Activated gamma-delta T cell (primary cell): ENCODE data around the gene LONRF2.

Experiments
- DNase-seq: peaks from one replicate; lab custom pipeline; 2025; lab: John Stamatoyannopoulos, UW

LONRF2 gene

DNA sequence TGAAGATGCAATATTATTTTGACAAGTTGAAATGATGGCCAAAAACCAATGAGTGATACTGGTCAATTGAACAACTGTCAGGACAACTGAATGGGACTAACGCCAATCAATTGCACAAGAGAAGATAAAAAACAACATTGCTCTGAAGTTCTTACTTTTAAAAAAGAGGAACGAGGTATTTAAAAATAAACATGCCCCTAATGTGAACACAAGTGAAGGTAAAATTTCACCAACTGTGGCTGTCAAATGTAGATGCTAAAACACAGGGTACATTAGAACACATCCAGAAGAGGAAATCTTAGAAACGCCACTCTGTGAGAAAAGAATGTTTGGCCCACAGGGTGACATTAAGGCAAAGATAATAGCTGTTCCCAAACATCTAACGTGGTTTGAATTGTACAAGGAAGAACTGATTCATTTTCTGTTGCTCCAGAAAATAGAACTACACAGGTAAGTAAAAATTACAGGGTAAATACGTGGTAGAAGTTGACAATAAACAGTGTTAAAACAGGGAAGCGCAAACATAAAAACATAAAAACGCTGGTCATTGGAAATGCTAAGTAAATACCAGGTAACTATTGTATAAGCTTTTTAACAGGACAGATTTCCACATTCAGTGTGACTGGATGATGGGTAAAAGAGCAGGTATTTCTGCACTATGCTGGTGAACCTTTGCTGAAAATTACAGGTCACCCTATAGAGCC is 20.3 kb downstream of the LONRF2 start:
- no peak for DNase-seq

DNA sequence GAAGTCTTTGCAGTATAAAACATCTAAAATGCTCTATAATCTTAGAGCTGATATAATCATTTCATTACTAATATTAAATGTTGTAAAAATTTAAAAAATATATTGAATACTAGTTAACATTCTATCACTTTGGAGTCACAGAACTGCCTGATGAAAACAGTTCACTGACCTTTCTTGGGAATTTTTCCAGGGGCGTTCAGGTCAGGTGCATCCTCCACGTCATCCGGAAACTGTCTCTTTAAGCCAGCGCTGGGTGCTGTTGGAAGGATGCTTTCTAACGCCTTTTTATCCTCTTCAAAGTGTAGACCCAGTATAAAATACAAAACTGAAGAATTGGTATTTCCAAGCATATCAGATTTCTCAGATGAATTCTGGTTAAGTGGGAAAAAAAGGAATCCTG is 22.8 kb downstream of the LONRF2 start:
- no peak for DNase-seq

DNA sequence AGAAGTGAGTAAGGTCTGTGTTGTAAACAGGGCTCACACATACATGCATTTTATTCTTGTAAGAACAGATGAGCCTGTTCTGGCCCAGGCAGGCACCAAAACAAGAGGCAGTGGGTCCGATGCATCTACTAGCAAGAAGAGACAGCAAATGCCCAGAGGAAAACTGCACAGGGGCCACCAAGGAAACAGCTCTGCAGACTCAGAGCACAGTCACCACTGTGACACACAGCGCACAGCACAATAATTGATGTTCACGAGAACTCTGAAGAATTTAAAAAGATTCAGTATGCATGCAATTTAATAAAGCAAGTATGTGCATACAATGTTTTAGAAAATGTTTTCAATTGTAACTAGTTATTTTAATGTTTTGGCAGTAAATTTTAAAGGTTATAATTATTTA is 24.8 kb downstream of the LONRF2 start:
- DNase-seq, result no peak

- no peak for DNase-seq
These were observed 28.2 kb downstream of the LONRF2 start for GRCh38 chr2:100294162-100294497.

- DNase-seq, result no peak
These were observed 28.8 kb downstream of the LONRF2 start for GRCh38 chr2:100293341-100294161.

DNA sequence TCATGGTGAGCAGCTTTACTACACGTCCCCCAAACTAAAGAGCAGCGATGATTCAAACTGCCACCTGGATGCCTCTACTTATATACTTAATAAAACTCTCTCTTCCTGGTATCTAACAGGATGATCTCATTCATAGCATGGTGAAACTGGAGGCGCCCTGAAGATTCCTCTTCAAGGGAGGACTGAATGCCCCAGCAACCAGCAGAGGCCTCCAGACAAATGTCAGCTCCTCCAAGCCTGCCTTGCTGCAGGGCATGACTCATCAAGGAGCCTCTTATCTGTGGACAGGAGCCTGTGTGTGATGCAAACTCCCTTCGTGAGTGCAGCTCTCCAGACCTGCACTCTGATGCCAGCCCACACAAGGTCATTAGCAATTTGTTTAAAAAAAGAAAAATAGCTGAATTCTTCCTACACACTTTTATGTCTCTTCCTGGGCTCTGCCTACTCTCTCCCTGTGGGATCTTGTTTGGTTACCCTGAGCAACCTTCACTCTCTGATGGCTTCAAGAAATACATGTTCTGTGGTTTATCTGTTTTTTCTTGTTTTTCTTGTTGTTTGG is 30.2 kb downstream of the LONRF2 start:
- no peak for DNase-seq

GRCh38 chr2:100291152-100291970 is 30.9 kb downstream of the LONRF2 start:
- no peak for DNase-seq

DNA sequence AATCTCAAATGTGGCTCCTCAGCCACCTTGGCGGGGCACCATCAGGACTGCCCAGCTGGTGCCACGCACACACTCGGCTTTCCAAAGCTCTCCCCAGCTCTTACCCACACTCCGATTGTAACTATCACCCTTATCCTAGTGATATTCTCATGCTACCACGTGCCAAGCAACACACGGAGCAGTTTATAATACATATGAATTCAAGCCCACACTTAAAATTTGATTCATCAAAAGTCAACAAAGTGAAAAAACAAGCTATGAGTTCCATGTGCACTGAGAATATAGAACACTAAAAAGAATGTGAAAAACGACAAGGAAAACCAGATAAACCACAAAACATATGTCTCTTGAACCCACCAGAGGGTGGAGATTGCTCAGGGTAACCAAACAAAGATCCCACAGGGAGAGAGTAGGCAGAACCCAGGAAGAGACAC is 31.6 kb downstream of the LONRF2 start:
- DNase-seq, result no peak

- DNase-seq, result no peak
These were observed 33.3 kb downstream of the LONRF2 start for GRCh38 chr2:100289020-100289419.

- no peak for DNase-seq
These were observed 36.0 kb downstream of the LONRF2 start for GRCh38 chr2:100286318-100286717.

DNA sequence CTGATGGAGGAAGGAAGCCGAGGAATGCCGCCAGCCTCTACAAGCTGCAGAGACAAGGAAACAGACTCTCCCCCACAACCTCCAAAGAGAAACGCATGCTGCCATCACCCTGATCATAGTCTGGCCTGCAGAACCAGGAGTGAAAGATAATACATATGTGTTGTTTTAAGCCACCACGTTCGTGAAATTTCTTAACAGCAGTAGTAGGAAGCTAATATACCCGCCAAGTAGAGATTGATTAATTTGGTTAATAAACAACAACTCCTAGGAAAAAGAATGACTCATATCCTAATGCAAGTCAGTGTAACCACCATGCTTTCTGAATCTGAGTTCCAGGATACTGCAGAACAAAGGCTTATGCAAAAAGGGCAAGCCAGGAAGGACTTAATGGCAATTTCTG is 36.6 kb downstream of the LONRF2 start:
- DNase-seq, result no peak

DNA sequence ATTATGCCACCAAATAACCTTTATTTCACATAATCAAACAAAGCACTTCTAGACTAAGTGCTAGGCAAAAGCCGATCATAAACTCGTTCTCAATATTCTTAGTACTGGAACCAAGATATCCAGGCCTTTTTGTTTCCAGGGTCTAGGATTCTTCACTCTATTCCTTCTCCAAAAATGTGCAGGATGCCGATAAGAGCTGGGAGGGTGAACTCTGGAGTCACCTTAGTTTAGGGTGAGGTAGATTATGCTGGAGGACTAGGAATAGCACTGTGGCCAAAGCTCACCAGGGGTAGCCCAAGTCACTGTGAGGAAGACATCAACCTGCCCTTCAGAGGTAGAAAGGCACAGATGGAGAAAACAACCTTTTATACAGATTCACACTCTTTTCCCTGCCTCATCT is 37.3 kb downstream of the LONRF2 start:
- no peak for DNase-seq

- DNase-seq, result no peak
These were observed 38.4 kb downstream of the LONRF2 start for GRCh38 chr2:100283724-100284501.

GRCh38 chr2:100281521-100282438 is 40.5 kb downstream of the LONRF2 start:
- DNase-seq, result no peak

DNA sequence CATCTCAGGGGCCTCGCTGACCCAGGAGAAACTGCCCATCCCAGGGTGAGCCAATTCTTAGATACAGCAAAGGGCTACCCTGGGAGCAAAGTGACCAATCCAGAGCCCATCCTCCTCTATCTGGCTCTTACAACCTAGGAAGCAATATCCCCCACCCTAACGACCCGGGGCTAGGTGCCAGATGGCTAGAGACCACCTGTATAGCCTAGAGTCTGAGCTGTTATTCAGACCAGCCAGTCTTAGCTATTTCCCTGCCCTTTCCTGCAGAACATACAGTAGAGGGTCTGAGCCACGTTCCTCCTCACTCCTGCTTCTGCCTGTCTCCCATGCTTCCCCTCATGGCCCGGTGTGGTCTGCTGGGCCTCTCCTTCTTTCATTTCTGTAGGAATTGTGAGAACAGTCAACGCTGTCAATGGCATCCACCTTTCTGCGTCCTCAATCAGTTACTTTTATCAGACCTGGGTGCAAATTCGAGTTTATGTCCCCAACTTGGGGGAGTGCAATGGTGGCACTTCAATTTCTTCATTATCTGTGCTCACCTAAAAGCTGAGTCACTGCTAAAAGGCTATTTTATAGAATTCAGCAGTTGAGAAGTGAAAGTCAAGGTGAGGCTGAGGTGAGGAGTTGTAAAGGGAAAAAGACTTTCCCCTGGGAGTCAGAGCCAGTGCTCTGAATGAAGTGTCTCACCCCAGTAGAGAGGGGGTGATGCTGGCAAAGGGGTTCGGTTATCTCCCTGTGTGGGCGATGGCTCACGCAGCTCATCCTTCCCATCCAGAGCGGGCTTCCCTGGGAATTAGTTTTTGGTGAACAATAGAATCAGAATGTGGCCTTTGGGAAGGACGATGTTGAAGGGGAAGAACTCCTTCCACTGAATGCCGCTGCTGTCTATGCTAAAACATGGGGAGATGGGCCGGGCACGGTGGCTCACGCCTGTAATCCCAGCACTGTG is 42.4 kb downstream of the LONRF2 start:
- DNase-seq, result no peak

DNA sequence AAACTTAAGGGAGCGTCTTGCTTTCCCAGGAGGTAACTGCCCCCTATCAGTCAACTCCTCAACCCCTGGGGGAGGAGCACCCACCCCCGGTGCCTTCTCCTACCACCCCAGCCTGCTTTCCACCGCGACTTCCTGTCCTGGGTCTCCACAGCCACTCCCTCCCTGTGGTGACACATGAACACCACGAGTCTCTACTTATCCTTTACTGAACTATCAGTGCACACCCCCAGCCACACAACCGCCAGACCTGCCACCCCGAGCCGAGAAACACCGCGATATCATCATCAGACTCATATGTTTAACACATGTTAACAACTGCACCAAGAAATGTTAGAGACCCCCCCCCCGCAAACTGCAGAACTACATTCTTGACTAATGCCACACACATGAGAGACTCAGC is 43.3 kb downstream of the LONRF2 start:
- DNase-seq, result no peak

DNA sequence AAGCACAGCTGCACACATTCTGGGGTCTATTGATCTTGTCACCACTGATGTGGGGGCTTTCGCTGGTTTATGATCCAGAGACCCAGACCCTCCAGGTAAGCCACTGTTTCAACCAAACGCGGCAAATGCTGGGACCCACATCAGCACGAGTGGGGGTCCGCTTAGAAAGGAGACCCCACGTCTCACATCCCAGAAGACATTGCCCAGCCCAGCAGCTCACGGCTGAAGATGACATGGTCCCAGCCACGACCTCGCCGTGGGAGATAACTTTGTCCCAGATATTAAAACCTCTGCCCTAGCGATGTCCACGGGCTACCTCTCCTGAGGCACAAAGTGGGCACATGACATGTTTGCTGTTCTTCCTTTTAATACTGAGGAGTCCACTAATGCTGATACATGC is 43.8 kb downstream of the LONRF2 start:
- DNase-seq, result no peak

GRCh38 chr2:100277540-100278207 is 44.6 kb downstream of the LONRF2 start:
- DNase-seq, result no peak

GRCh38 chr2:100276716-100277115 is 45.6 kb downstream of the LONRF2 start:
- DNase-seq, result no peak
